ENCODE measurements around the gene UNC5A. TPM values are rescaled to one million over a fixed set of nuclear protein-coding genes. Genes with fewer than 3 reads are reported as not detected.
A peak's percentile ranks its signal among the peaks of the same experiment; 100 is the strongest.

The UNC5A gene
- total and polyA plus RNA-seq, 2 of the 8 experiments (the other 6 are each of a cell fraction or from before 2014, with no cell fraction given), result 4.0 to 7.6 TPM

- Histone ChIP-seq H3K36me3 (ENCODE audit: control insufficient read depth in 2 of 4, insufficient read depth in 4 of 4, low read length in 3 of 4) (no peaks in the 10 kb centered on the region), H3K9ac (replicated peaks in 1 of 4; ENCODE audit: extremely low read depth in 1 of 4, low read depth in 3 of 4, low read length in 3 of 4) (no peak overlapping the region), H3K23ac (ENCODE audit: insufficient read length) (no peak overlapping the region), H2AK5ac (ENCODE audit: low read depth, low read length) (peak overlapping the region; percentile 60; the same call in 1 of the 2 replicates), H3K79me1 (ENCODE audit: low read depth, low read length) (no peaks in the 10 kb centered on the region; the same call in 1 of the 2 replicates), H3K4ac (replicated peaks; ENCODE audit: insufficient read length, low read depth, low read length) (peak overlapping the region; percentile 87), H3K4me2 (ENCODE audit: insufficient read depth in 1 of 2, low read depth in 2 of 2, low read length in 2 of 2) (peak overlapping the region; percentile 67 to 76), H2AFZ (ENCODE audit: low read length) (no peak overlapping the region), H3K14ac (ENCODE audit: insufficient read length) (no peak overlapping the region), H3K23me2 (ENCODE audit: low read depth, low read length) (peaks cover 7% of the 10 kb centered on the region; the same call in 1 of the 2 replicates), H2BK20ac (ENCODE audit: low read length) (0 out of 2 replicates have a peak overlapping the region, but pooled peaks have one; percentile 61), H2BK15ac (ENCODE audit: low read length) (peak overlapping the region; percentile 88), H4K91ac (replicated peaks; ENCODE audit: insufficient read length, low read length) (peak overlapping the region; percentile 94), H3K4me3 (ENCODE audit: extremely low read depth in 1 of 4, insufficient read depth in 2 of 4, low read depth in 3 of 4, low read length in 4 of 4) (peak overlapping the region; percentile 28 to 66 (median 48); a peak in 4 of 8 replicates), H4K5ac (ENCODE audit: insufficient read length, low read depth, low read length) (no peak overlapping the region), H3K56ac (replicated peaks; ENCODE audit: insufficient read length, low read depth, low read length) (no peak overlapping the region), H4K8ac (ENCODE audit: extremely low read depth, insufficient read depth, low read length) (0 out of 2 replicates have a peak overlapping the region, but pooled peaks have one; percentile 12), H2BK120ac (replicated peaks; ENCODE audit: low read depth, low read length) (no peak overlapping the region), H2BK5ac (ENCODE audit: low read depth, low read length) (no peak overlapping the region), H3K4me1 (replicated peaks in 1 of 4; ENCODE audit: control insufficient read depth in 3 of 4, insufficient read depth in 4 of 4, low read length in 3 of 4) (peaks cover 4 to 36% (median 14%) of the 10 kb centered on the region in 4 experiments), H3K18ac (ENCODE audit: extremely low read depth, low read length) (peak overlapping the region; percentile 60; the same call in 1 of the 2 replicates), H3K27me3 (replicated peaks in 1 of 4; ENCODE audit: control insufficient read depth in 3 of 4, extremely low read depth in 1 of 4, insufficient read depth in 3 of 4, low read length in 3 of 4) (peaks cover 0 to 6% (median 4%) of the 10 kb centered on the region in 4 experiments; a peak in 2 of 7 replicates), H2BK12ac (ENCODE audit: low read depth, low read length) (peak overlapping the region; percentile 60; the same call in 1 of the 2 replicates), H3K9me3 (ENCODE audit: insufficient read depth in 2 of 2, low read depth in 1 of 2, low read length in 1 of 2) (no peaks in the 10 kb centered on the region), H3K27ac (ENCODE audit: low read depth, low read length) (no peak overlapping the region), H4K20me1 (replicated peaks in 1 of 2; ENCODE audit: control insufficient read depth in 1 of 2, insufficient read depth in 2 of 2, low read length in 2 of 2) (peaks cover 0 to 3% of the 10 kb centered on the region in 2 experiments), H3K79me2 (ENCODE audit: control insufficient read depth in 1 of 2, insufficient read depth in 2 of 2, low read length in 2 of 2) (no peaks in the 10 kb centered on the region)
- 60% methylated on average over 12 of the region's 12 CpGs; no CpG with 5 or more reads in 1 of the 2 experiments for WGBS, 2 experiments (ENCODE audit: extremely low coverage in 1 of 2, insufficient coverage in 1 of 2, insufficient read length in 1 of 2, insufficient replicate concordance in 2 of 2, low coverage in 1 of 2, low lambda C conversion rate in 2 of 2, missing lambda C conversion rate in 1 of 2)
- DNase-seq (ENCODE audit: low read depth in 1 of 2, low spot score in 2 of 2) (no peak), FAIRE-seq (no peak)
- POLR2A ChIA-PET (ENCODE audit: partially characterized antibody), result interaction anchor here (1.2 kb wide), 1 partner anchor 313 kb away, joined by 3 read pairs; no protein-coding TSS in a partner anchor
- TF ChIP-seq JUN (IDR thresholded peaks at IDR 0.05; ENCODE audit: low read depth, low read length) (no peak), ATF2 (IDR thresholded peaks at IDR 0.05; ENCODE audit: low read length) (no peak), SP1 (IDR thresholded peaks at IDR 0.05; ENCODE audit: low read depth, low read length) (no peak)
- CTCF ChIA-PET (ENCODE audit: partially characterized antibody), result interaction anchor here (0.6 to 4.9 kb wide), 8 partner anchors 40 to 161 kb away, joined by 3 to 26 read pairs (median 4); no protein-coding TSS in a partner anchor
Measured at GRCh38 chr5:176818391-176819098, 8.2 kb downstream of the UNC5A start.

Measured in H1 (cell line).